GM18507 (cell line): ENCODE measurements around the gene FHIT.

ENCODE experiments used
- DNase-seq: peaks from one replicate; pipeline ENCODE4 v3.0.0; 2011; ENCODE audit warnings: low read depth; ENCODE audit not compliant: insufficient read length; ENCODE audit errors: extremely low spot score
- FAIRE-seq: peaks from 2 replicates; lab custom pipeline; 2011; peaks lifted over from hg19 to GRCh38; lab: Jason Lieb, UNC

Gene FHIT

GRCh38 chr3:59857589-59858346, 1393.5 kb downstream of the FHIT start:
- DNase-seq (peak; percentile 49), FAIRE-seq (peak; percentile 85)

DNA sequence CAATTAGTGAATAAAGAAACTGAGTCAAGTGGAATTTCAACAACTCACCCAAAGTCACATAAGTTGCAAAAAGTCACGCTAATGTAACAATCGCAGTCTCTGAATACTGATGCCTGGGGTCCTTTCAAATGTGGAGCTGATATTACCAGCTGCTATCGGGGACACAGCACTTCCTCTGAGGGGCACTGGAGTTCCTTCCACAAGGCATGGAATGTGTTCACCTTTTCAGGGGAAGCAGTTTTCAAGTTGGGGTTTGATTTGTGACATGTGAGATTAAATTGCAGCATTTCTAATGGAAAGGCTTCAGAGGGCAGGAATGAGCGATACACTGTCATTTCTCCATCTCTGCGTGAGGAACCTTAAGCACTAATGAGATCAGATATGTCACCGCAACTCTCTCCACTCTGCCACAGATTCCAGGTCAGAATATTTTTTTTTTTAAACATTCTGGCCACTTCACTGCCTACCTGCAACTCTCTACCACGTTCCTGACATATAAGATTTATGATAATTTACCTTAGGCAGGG, 1394.3 kb downstream of the FHIT start:
- no peak for DNase-seq
- FAIRE-seq: no peak

GRCh38 chr3:59854061-59854709, 1397.1 kb downstream of the FHIT start:
- FAIRE-seq (no peak), DNase-seq (no peak)

- no peak for FAIRE-seq
These were observed 1400.8 kb downstream of the FHIT start for GRCh38 chr3:59850417-59850816.

DNA sequence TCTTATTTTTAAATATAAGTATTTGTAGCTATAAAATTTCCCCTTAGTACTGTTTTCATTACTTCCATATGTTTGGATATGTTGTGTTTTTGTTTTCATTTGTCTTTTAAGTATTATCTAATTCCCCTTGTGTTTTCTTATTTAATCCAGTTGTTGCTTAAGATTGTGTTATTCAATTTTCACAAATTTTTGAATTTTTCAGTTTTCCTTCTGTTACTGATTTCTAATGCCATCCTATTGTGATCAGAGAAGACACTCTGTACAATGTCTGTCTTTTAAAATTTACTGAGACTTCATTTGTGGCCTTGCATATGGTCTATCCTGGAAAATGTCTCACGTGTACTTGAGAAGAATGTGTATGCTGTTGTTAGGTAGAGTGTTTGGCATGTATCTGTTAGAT, 1405.9 kb downstream of the FHIT start:
- no peak for FAIRE-seq
- DNase-seq: no peak

More at GRCh38 chr3:59850417-59850816, 1400.8 kb downstream of the FHIT start:
- no peak for DNase-seq

DNA sequence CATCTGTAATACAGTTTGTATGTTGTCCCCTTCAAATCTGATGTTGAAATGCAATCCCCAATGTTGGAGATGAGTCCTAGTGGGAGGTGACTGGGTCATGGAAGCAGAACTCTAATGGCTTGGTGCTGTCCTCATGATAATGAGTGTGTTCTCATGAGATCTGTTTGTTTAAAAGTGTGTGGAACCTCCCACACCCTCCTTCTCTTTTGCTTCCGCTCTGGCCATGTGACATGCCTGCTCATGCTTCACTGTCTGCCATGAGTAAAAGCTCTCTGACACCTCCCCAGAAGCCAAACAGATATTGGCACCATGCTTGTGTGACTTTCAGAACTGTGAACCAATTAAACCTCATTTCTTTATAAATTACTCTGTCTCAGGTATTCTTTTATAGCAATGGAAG, 1407.4 kb downstream of the FHIT start:
- DNase-seq (no peak), FAIRE-seq (no peak)

DNA sequence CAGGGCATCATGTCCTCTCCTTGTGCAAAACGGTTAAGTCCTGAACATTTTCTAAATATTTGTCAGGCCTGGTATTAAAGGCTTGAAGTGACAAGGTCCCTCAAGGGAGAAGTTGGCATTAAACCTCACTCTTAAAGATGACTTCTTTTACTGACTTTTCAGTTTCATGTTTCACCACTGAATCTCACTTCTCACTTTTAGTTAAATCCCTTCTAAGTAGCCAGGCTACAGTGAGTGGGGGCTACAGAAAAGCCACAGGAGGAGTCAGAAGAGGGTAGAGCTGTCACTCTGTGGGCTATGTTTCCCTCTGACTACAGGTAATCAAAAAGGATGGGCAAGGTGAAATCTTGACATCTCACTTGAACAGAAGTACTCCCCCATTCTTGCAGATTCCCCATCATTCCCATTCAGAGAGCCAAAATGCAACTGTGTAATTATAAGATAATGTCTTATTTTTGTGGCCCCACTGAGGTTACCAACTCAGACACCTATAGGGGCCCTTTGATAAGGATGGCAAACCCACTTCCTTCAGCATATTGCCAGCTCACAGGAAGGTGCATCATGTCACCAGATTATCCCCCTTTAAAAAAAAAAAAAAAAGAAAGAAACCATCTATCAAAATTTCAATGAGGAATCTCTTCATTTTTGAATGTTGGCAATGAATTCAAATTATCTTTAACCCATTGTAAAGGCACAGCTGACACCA, 1411.3 kb downstream of the FHIT start:
- FAIRE-seq (peak; percentile 76), DNase-seq (peak; percentile 8)

GRCh38 chr3:59839283-59839682, 1412.0 kb downstream of the FHIT start:
- no peak for DNase-seq
- FAIRE-seq: no peak

- FAIRE-seq: no peak
- no peak for DNase-seq
These were observed 1414.7 kb downstream of the FHIT start for GRCh38 chr3:59836531-59836930.

DNA sequence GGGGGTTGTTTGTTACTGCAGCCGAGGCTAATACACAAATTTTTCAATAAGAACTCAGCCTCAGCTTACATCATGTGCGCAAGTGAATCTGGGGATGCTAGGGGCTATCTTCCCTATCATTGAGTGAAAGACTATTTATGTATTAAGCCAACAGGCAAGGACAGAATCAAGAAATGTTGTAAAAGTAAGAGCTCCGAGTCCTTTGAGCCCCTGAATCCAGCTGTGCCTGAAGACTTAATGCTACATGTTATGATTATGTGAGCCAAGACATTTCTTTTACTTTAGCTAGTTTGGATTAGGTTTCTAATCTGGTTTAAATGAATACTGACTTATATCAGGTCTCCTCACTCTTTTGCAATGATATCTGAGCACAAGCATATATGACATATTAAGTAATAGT, 1418.5 kb downstream of the FHIT start:
- DNase-seq (no peak), FAIRE-seq (no peak)

DNA sequence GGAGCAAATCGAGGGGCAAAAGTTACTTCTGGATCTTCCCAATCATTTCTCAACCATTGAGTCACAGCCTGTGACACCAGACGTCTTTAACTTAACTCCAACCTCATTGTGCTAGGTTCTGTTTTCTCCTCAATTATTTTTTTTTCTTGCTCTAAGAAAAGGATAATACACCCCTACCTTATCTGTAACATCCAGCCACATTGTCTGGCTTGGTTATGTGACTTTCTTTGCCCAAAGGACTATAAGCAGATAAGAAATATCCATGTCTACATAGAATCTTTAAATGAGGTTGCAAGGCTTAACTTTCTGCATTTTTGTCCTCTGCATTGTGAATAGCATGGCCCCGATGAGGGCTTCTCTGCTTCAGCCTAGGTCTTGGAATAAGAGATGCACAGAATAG, 1419.0 kb downstream of the FHIT start:
- DNase-seq (no peak), FAIRE-seq (no peak)

- FAIRE-seq (no peak), DNase-seq (no peak)
These were observed 1419.9 kb downstream of the FHIT start for GRCh38 chr3:59831394-59831793.

DNA sequence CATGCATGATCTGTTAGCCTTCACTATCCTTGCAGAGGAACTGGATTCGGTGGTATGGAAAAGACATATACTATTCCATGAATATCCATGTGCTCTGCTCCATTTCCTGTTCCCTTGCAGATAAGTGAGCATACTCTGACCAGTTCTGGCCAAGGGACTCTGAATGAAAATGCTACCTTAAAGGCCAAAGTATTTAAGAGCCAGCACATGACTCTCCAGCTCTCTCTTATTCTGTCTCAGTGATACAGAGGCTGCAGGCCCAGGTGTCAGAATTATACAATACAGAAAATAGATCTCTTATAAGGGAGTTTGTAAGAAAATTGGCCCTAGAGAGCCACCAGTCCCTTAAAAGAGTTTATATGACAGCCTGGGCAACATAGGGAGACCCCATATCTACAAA, 1421.7 kb downstream of the FHIT start:
- FAIRE-seq: no peak

DNA sequence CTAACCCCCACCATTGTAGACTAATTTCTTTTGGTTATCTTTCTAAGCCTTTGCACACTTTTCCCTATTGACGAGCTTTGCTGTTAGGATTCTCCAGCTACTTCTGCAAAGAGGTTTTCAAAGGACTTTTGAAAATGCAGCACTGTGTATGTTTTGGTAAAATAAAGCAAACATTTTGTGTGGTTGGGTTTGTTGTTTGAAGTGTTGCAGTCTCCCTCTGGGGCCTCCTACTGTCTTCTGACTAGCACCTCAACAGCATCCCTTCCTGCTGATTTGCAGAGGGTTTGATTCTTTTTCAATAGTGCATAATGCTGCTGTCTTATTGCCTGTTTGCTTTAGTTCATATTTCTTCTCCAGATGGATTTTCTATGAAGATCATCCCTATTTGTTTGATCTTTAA, 1426.4 kb downstream of the FHIT start:
- no peak for FAIRE-seq
- DNase-seq: no peak

More for the DNA sequence above, 1421.7 kb downstream of the FHIT start:
- no peak for DNase-seq

- DNase-seq (no peak), FAIRE-seq (no peak)
These were observed 1430.0 kb downstream of the FHIT start for GRCh38 chr3:59821274-59821673.

DNA sequence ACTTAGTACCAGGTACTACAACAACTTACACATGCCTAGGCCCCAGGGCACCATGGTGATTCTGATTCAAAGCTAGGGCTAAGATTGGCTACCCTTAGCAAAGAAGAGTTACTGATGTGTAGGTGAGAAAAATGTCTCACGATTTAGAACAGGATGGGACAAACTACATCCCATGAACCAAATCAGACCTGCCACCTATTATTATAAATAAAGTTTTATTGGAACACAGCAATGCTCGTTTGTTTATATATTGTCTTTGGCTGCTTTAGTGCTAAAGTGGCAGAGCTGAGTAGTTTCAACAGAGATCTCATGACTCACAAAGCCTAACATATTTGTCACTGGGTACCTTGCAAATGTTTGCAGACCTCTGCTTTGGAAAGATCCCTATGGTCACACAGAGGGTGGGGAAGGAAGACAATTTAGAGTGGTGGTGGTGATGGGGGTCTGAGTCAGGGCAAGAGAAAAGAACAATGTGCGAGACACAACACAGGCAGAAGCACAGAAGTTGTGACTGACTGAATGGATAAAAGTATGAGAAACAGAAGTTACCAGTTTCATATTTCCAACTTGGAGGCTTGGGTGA, 1430.8 kb downstream of the FHIT start:
- DNase-seq: no peak
- FAIRE-seq: no peak

DNA sequence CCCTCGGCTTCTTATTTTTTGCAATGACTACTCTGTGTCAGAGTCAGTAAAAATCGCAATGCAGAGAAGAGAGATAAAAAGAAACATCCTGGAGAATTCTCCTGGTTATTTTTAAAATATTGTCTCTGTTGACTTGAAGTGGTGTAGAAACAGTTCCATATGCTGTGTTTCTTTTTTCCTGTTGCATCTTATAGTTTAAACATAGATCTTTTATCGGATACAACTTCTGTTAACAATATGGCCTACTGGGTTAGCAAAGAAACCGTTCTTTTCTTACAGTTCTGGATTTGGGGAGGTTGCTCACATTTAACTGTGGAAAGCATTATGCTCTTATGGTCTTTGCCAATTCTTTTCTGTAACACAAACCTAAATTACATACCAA, 1432.3 kb downstream of the FHIT start:
- no peak for FAIRE-seq

DNA sequence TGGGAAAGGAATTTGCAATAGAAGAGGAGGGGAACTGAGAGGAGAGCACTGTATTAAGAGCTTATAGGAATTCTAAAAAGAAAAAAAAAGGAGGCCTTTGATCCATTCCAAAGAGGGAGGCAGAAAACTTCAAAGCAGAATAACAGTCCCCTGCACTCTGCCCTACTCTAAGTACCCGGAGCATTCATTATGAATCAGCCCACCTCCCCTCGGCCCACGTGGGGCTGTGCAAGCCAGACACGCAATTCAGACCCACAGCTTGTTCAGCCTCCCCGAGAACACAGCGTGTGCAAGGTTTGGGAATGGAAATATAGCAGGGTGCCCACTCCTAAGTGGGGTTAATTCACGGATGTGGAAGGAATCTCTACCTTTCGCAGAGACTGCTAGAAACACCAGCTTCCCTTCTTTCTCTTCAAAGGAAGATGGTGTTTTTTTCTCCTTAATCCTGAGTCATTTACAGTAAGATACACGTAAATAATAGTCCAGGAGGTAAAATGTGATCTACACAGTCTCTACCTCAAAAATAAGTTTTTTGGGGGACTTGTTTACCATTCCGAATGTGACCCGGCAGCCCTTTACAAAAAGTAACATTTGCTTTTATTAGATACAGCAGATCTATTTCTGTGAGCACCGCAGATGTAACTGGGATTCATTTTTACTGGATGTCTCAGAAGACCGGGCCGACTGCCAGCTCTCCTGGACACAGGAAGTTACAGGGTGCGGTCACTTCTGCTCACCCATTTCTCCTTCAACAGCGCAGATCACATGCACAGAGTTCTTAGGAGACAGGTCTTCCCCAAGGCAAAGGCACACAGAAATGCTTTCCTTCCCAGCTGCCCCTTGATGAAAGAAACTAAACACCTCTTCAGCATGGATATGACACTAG, 1433.0 kb downstream of the FHIT start:
- no peak for FAIRE-seq
- no peak for DNase-seq

More for the DNA sequence above, 1432.3 kb downstream of the FHIT start:
- no peak for DNase-seq

- DNase-seq: no peak
- no peak for FAIRE-seq
These were observed 1433.7 kb downstream of the FHIT start for GRCh38 chr3:59817511-59817910.
